ENCODE measurements around the gene CYP2A13. TPM values are rescaled to one million over a fixed set of nuclear protein-coding genes. Genes with fewer than 3 reads are reported as not detected.

CYP2A13 gene
- polyA plus RNA-seq, 1 donor from 2014 or later = not detected

- Histone ChIP-seq H4K20me1 (ENCODE audit: insufficient read depth) (no peaks in the 10 kb centered on the region), H3K9me2 (ENCODE audit: insufficient read depth, low read length) (no peaks in the 10 kb centered on the region), H2AFZ (ENCODE audit: low read depth, low read length) (no peak overlapping the region), H3F3A (ENCODE audit: insufficient read depth, low read length, poor library complexity, severe bottlenecking) (no peaks in the 10 kb centered on the region), H3K4me2 (ENCODE audit: low read length) (no peak overlapping the region), H3K4me3 (ENCODE audit: low read length) (no peak overlapping the region), H3K27me3 (ENCODE audit: insufficient read depth, low read depth, low read length) (no peaks in the 10 kb centered on the region), H3K9me3 (ENCODE audit: low read length) (no peaks in the 10 kb centered on the region), H3K79me2 (replicated peaks; ENCODE audit: insufficient read depth, low read length) (no peaks in the 10 kb centered on the region), H3K36me3 (ENCODE audit: insufficient read depth, low read length) (no peaks in the 10 kb centered on the region), H3K27ac (ENCODE audit: low read length) (no peak overlapping the region), H3K9ac (ENCODE audit: low read length) (no peak overlapping the region)
- no peak for TF ChIP-seq EP300 (conservative IDR thresholded peaks at IDR 0.05; ENCODE audit: poor library complexity, severe bottlenecking)
- TF ChIP-seq TAF1 (IDR thresholded peaks at IDR 0.05; ENCODE audit: low read depth) = no peak
- TF ChIP-seq EZH2 (IDR thresholded peaks at IDR 0.05; ENCODE audit: borderline replicate concordance, insufficient read depth, low read length, poor library complexity, severe bottlenecking) = no peak
- no peak for TF ChIP-seq REST (IDR thresholded peaks at IDR 0.05; ENCODE audit: borderline replicate concordance)
- no peak for TF ChIP-seq POLR2AphosphoS5 (IDR thresholded peaks at IDR 0.05)
- no peak for TF ChIP-seq CTCF (IDR thresholded peaks at IDR 0.05; ENCODE audit: poor library complexity, severe bottlenecking)
- no peak for TF ChIP-seq MXI1 (conservative IDR thresholded peaks at IDR 0.05; ENCODE audit: poor library complexity, severe bottlenecking)
- no peak for TF ChIP-seq SMC3 (conservative IDR thresholded peaks at IDR 0.05; ENCODE audit: poor library complexity)
- TF ChIP-seq RAD21 (conservative IDR thresholded peaks at IDR 0.05) = no peak
Measured at GRCh38 chr19:41112728-41113290, 24.6 kb downstream of the CYP2A13 start.

DNA sequence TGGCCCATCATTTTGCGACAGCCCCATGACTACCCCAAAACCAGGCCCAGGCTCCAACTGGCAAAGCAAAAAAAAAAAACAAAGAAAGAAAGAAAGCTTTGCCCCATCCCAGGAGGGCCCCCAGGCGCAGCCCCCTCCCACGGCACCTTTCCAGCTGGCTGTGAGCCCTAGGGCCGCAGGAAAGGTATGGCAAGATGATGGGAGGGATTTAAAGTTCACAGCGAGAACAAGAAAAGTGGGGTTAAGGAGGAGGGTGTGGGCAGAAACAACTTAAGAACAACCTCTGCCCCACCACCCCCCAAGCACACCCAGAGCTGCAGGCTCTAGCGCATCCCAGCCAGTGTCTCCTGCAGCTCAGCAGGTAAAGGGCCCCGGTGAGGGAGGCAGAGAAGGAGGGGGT is 25.9 kb downstream of the CYP2A13 start, which contains the start of gene CYP2F1:
Gene CYP2F1, plus strand, starts transcription at position 301 of the 400 bp plus-strand sequence. CDS start 1,757 bp downstream, outside the sequence.
- no peak within 1 kb of the TSS for H3K4me3 ChIP-seq (ENCODE audit: low read length)
- no peak within 1 kb of the TSS for H2AFZ ChIP-seq (ENCODE audit: low read depth, low read length)
- no peak within 1 kb of the TSS for H3K27ac ChIP-seq (ENCODE audit: low read length)
- H3K9ac ChIP-seq (ENCODE audit: low read length) = no peak within 1 kb of the TSS
- H3F3A ChIP-seq (ENCODE audit: insufficient read depth, low read length, poor library complexity, severe bottlenecking) = no peaks in the 10 kb centered on the region
- no peaks in the 10 kb centered on the region for H3K9me3 ChIP-seq (ENCODE audit: low read length)
- no peaks in the 10 kb centered on the region for H4K20me1 ChIP-seq (ENCODE audit: insufficient read depth)
- no peak for TF ChIP-seq REST (IDR thresholded peaks at IDR 0.05; ENCODE audit: borderline replicate concordance)
- TF ChIP-seq EZH2 (IDR thresholded peaks at IDR 0.05; ENCODE audit: borderline replicate concordance, insufficient read depth, low read length, poor library complexity, severe bottlenecking) = no peak
- TF ChIP-seq TAF1 (IDR thresholded peaks at IDR 0.05; ENCODE audit: low read depth) = no peak
- TF ChIP-seq POLR2AphosphoS5 (IDR thresholded peaks at IDR 0.05) = no peak
- TF ChIP-seq EP300 (conservative IDR thresholded peaks at IDR 0.05; ENCODE audit: poor library complexity, severe bottlenecking) = no peak
- no peak for TF ChIP-seq CTCF (IDR thresholded peaks at IDR 0.05; ENCODE audit: poor library complexity, severe bottlenecking)
- no peak for TF ChIP-seq MXI1 (conservative IDR thresholded peaks at IDR 0.05; ENCODE audit: poor library complexity, severe bottlenecking)
- H3K79me2 ChIP-seq (replicated peaks; ENCODE audit: insufficient read depth, low read length) = no peaks in the 10 kb centered on the region
- no peaks in the 10 kb centered on the region for H3K9me2 ChIP-seq (ENCODE audit: insufficient read depth, low read length)
- no peaks in the 10 kb centered on the region for H3K27me3 ChIP-seq (ENCODE audit: insufficient read depth, low read depth, low read length)
- H3K36me3 ChIP-seq (ENCODE audit: insufficient read depth, low read length) = no peaks in the 10 kb centered on the region
- no peak within 1 kb of the TSS for H3K4me2 ChIP-seq (ENCODE audit: low read length)

Measured in neural cell (in vitro differentiated cells).